ENCODE data around the gene CFAP47.
A peak's percentile ranks its signal among the peaks of the same experiment; 100 is the strongest.
"Not testable (repeated sequence)": the region's sequence is repeated elsewhere in the genome, so short reads cannot be mapped to it uniquely, and the experiment has no call there.

CFAP47 gene

GRCh38 chrX:36218801-36219200 is 299.3 kb downstream of the CFAP47 start:
- TF ChIP-seq CTCF (IDR thresholded peaks at IDR 0.05; ENCODE audit: insufficient read depth, low read depth, low read length, missing control alignments): no peak
- H3K4me3 ChIP-seq (ENCODE audit: low read length): no peak overlapping the region
- no peak for DNase-seq (ENCODE audit: low read depth)

- H3K4me3 ChIP-seq (ENCODE audit: low read length); DNase-seq (ENCODE audit: low read depth): not testable (repeated sequence)
These were observed 315.4 kb downstream of the CFAP47 start for GRCh38 chrX:36234840-36235528.

GRCh38 chrX:36241397-36241796 is 321.9 kb downstream of the CFAP47 start:
- no peak for TF ChIP-seq CTCF (IDR thresholded peaks at IDR 0.05; ENCODE audit: insufficient read depth, low read depth, low read length, missing control alignments)
- H3K4me3 ChIP-seq (ENCODE audit: low read length): no peak overlapping the region
- DNase-seq (ENCODE audit: low read depth): peak; percentile 14

- DNase-seq (ENCODE audit: low read depth): no peak
- no peak for TF ChIP-seq CTCF (IDR thresholded peaks at IDR 0.05; ENCODE audit: insufficient read depth, low read depth, low read length, missing control alignments)
- H3K4me3 ChIP-seq (ENCODE audit: low read length): no peak overlapping the region
These were observed 346.6 kb downstream of the CFAP47 start for GRCh38 chrX:36266155-36266554.

GRCh38 chrX:36310136-36310535 is 390.6 kb downstream of the CFAP47 start:
- no peak for DNase-seq (ENCODE audit: low read depth)
- H3K4me3 ChIP-seq (ENCODE audit: low read length): no peak overlapping the region
- no peak for TF ChIP-seq CTCF (IDR thresholded peaks at IDR 0.05; ENCODE audit: insufficient read depth, low read depth, low read length, missing control alignments)

GRCh38 chrX:36314303-36314702 is 394.8 kb downstream of the CFAP47 start:
- no peak for DNase-seq (ENCODE audit: low read depth)
- no peak overlapping the region for H3K4me3 ChIP-seq (ENCODE audit: low read length)
- no peak for TF ChIP-seq CTCF (IDR thresholded peaks at IDR 0.05; ENCODE audit: insufficient read depth, low read depth, low read length, missing control alignments)

- TF ChIP-seq CTCF (IDR thresholded peaks at IDR 0.05; ENCODE audit: insufficient read depth, low read depth, low read length, missing control alignments): no peak
- DNase-seq (ENCODE audit: low read depth): no peak
- no peak overlapping the region for H3K4me3 ChIP-seq (ENCODE audit: low read length)
These were observed 415.0 kb downstream of the CFAP47 start for GRCh38 chrX:36334572-36334971.
